ENCODE measurements around the gene CXCR4. TPM values are rescaled to one million over a fixed set of nuclear protein-coding genes. Genes with fewer than 3 reads are reported as not detected.

The CXCR4 gene
- total RNA-seq, 1 experiment from 2014 or later, result 1.1 TPM

DNA sequence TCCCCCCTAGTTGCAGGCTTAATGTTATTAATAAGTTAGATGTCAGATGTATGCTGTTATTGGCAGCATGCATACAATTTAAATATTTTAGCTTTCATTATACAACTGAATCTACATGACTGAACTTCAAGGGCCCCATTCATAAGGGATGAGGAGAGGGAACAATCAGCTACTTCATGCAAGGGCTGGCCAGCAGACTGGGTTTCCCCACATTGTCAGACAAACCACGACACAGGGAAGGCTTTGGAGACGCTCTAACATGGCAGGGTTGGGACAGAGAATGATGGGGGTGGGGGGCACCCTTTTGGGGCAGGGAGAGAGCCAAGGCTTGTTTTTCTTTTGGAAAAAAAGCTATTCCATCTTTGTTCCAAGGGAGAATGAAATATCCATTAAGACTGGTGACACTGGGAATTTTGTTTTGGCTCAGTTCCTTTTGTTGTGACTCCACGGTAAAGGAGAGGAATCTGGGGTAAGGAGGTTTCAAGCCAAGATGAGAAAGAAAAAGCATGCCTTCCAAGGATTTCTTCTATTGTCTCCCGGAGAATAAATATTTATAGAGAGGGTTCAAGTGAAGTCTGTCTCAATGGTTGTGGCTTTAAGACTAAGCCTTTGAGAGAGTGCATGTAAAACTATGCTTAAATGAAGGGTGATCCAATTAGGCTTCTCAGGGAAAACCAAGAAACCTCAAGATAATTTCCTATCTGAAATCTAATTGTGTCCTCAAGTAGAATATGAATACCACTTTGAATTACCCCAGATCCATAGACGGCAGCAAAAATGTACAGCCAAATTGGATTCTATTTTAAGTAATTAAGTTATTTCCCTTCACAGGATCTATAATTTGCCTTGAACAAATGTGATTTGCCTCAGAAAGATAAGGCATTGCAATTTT is 5.4 kb downstream of the CXCR4 start:
- in situ Hi-C loops (cut with HindIII; ENCODE audit: low pct_unique_long_range_greater_than_20kb, low sequenced_read_pairs), result no loop called here
- CTCF ChIA-PET, result no interaction called here
- H3K27me3 ChIP-seq (ENCODE audit: control insufficient read depth, insufficient read depth, low read length), result peaks cover 51% of the 10 kb centered on the region
- no TSS peak for BruUV-seq (replicated peaks)
- DNase-seq (ENCODE audit: low read depth, low spot score) (no peak), ATAC-seq (no peak)
- no peaks in the 10 kb centered on the region for H3K4me1 ChIP-seq (ENCODE audit: control insufficient read depth, insufficient read depth, low read length)
- H3K36me3 ChIP-seq (ENCODE audit: control insufficient read depth, insufficient read depth, low read length), result no peaks in the 10 kb centered on the region
- no peaks in the 10 kb centered on the region for H3K9me3 ChIP-seq (ENCODE audit: control insufficient read depth, insufficient read depth, low read depth, low read length)
- H3K27ac ChIP-seq (ENCODE audit: low read length), result no peak overlapping the region
- intact Hi-C loops (cut with micrococcal nuclease; ENCODE audit: unreplicated experiment), result loop anchor here (10.0 kb wide), 2 partner anchors 128 to 198 kb away; partner anchors contain the start of gene DARS1
- no peak overlapping the region for H3K4me3 ChIP-seq (ENCODE audit: low read depth in 2 of 2, low read length in 2 of 2)
- TF ChIP-seq TCF7L2 (IDR thresholded peaks at IDR 0.05; ENCODE audit: low read depth, low read length) (no peak), POLR2AphosphoS5 (IDR thresholded peaks at IDR 0.05; ENCODE audit: low read depth, low read length) (no peak)
- POLR2A ChIA-PET, result no interaction called here

DNA sequence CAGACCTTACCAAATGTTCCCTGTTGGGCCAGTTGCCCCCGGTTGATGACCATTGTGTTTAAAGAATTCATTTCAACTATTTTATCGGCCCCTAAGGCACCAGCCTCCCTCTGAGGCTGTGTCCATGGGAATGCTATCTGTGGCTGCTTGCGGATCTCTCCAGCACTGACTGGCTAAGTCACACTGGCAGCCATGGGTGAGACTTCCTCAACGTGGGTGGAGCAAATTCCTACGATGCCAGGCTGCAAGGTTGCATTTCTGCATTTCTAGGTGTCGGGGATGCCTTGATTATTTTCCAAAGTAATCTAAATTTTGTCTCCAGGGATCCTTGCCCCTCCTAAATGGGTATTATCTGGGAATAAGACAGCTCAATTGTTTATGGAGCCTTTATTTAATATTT is 6.2 kb downstream of the CXCR4 start:
- POLR2A ChIA-PET, result no interaction called here
- intact Hi-C loops (cut with micrococcal nuclease; ENCODE audit: unreplicated experiment), result loop anchor here (10.0 kb wide), 2 partner anchors 127 to 197 kb away; partner anchors contain the start of gene DARS1
- in situ Hi-C loops (cut with HindIII; ENCODE audit: low pct_unique_long_range_greater_than_20kb, low sequenced_read_pairs), result no loop called here

DNA sequence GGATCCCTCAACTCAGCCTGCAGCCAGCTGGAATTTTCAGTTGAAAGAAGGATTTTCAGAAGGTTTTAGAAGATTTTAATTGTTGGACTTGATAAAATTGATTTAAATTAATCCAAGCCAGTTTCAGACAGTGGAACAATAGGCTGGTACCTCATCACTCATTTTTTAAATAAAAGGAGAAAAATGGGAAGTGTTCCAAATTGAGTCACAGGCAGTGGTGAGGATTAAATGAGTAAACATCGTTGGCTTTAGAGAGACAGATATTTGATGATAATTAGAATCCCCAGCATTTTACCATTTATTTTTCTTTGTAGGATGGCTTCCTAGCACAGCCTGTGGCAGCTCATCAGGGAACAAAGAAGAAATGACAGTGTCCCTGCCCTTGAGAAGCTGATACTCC is 7.4 kb downstream of the CXCR4 start:
- ChIA-PET POLR2A (no interaction called here), CTCF (no interaction called here)
- H3K27me3 ChIP-seq (ENCODE audit: control insufficient read depth, insufficient read depth, low read length), result peaks cover 46% of the 10 kb centered on the region
- H3K4me1 ChIP-seq (ENCODE audit: control insufficient read depth, insufficient read depth, low read length), result no peaks in the 10 kb centered on the region
- no peak for DNase-seq (ENCODE audit: low read depth, low spot score)
- in situ Hi-C loops (cut with HindIII; ENCODE audit: low pct_unique_long_range_greater_than_20kb, low sequenced_read_pairs), result no loop called here
- no peak overlapping the region for H3K4me3 ChIP-seq (ENCODE audit: low read depth in 2 of 2, low read length in 2 of 2)
- TF ChIP-seq, protein P1, sequence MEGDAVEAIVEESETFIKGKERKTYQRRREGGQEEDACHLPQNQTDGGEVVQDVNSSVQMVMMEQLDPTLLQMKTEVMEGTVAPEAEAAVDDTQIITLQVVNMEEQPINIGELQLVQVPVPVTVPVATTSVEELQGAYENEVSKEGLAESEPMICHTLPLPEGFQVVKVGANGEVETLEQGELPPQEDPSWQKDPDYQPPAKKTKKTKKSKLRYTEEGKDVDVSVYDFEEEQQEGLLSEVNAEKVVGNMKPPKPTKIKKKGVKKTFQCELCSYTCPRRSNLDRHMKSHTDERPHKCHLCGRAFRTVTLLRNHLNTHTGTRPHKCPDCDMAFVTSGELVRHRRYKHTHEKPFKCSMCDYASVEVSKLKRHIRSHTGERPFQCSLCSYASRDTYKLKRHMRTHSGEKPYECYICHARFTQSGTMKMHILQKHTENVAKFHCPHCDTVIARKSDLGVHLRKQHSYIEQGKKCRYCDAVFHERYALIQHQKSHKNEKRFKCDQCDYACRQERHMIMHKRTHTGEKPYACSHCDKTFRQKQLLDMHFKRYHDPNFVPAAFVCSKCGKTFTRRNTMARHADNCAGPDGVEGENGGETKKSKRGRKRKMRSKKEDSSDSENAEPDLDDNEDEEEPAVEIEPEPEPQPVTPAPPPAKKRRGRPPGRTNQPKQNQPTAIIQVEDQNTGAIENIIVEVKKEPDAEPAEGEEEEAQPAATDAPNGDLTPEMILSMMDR (IDR thresholded peaks at IDR 0.05), result no peak
- TF ChIP-seq POLR2AphosphoS5 (IDR thresholded peaks at IDR 0.05; ENCODE audit: low read depth, low read length) (no peak), SIN3A (IDR thresholded peaks at IDR 0.05; ENCODE audit: borderline replicate concordance, insufficient read depth, low read depth, low read length) (no peak), TCF7L2 (IDR thresholded peaks at IDR 0.05; ENCODE audit: low read depth, low read length) (no peak)
- TF ChIP-seq, protein P2, sequence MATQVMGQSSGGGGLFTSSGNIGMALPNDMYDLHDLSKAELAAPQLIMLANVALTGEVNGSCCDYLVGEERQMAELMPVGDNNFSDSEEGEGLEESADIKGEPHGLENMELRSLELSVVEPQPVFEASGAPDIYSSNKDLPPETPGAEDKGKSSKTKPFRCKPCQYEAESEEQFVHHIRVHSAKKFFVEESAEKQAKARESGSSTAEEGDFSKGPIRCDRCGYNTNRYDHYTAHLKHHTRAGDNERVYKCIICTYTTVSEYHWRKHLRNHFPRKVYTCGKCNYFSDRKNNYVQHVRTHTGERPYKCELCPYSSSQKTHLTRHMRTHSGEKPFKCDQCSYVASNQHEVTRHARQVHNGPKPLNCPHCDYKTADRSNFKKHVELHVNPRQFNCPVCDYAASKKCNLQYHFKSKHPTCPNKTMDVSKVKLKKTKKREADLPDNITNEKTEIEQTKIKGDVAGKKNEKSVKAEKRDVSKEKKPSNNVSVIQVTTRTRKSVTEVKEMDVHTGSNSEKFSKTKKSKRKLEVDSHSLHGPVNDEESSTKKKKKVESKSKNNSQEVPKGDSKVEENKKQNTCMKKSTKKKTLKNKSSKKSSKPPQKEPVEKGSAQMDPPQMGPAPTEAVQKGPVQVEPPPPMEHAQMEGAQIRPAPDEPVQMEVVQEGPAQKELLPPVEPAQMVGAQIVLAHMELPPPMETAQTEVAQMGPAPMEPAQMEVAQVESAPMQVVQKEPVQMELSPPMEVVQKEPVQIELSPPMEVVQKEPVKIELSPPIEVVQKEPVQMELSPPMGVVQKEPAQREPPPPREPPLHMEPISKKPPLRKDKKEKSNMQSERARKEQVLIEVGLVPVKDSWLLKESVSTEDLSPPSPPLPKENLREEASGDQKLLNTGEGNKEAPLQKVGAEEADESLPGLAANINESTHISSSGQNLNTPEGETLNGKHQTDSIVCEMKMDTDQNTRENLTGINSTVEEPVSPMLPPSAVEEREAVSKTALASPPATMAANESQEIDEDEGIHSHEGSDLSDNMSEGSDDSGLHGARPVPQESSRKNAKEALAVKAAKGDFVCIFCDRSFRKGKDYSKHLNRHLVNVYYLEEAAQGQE (IDR thresholded peaks at IDR 0.05; ENCODE audit: insufficient read depth in 1 of 2, low read depth in 2 of 2, low read length in 1 of 2), result no peak
- H3K36me3 ChIP-seq (ENCODE audit: control insufficient read depth, insufficient read depth, low read length), result no peaks in the 10 kb centered on the region
- no TSS peak for BruUV-seq (replicated peaks)
- ATAC-seq, result no peak
- no peak overlapping the region for H3K27ac ChIP-seq (ENCODE audit: low read length)
- intact Hi-C loops (cut with micrococcal nuclease; ENCODE audit: unreplicated experiment), result loop anchor here (10.0 kb wide), 2 partner anchors 126 to 196 kb away; partner anchors contain the start of gene DARS1
- H3K9me3 ChIP-seq (ENCODE audit: control insufficient read depth, insufficient read depth, low read depth, low read length), result no peaks in the 10 kb centered on the region

More for the DNA sequence above, 6.2 kb downstream of the CXCR4 start:
- BruUV-seq (replicated peaks), result no TSS peak
- H3K27me3 ChIP-seq (ENCODE audit: control insufficient read depth, insufficient read depth, low read length), result peaks cover 51% of the 10 kb centered on the region
- no peaks in the 10 kb centered on the region for H3K36me3 ChIP-seq (ENCODE audit: control insufficient read depth, insufficient read depth, low read length)
- no peaks in the 10 kb centered on the region for H3K4me1 ChIP-seq (ENCODE audit: control insufficient read depth, insufficient read depth, low read length)
- DNase-seq (ENCODE audit: low read depth, low spot score), result no peak
- TF ChIP-seq TCF7L2 (IDR thresholded peaks at IDR 0.05; ENCODE audit: low read depth, low read length), result no peak
- TF ChIP-seq, protein P1 (IDR thresholded peaks at IDR 0.05), result no peak
- no peak overlapping the region for H3K27ac ChIP-seq (ENCODE audit: low read length)
- ATAC-seq, result no peak
- CTCF ChIA-PET, result no interaction called here
- H3K4me3 ChIP-seq (ENCODE audit: low read depth in 2 of 2, low read length in 2 of 2), result no peak overlapping the region
- H3K9me3 ChIP-seq (ENCODE audit: control insufficient read depth, insufficient read depth, low read depth, low read length), result no peaks in the 10 kb centered on the region
